Measurements from ENCODE around the gene SVOPL.

SVOPL gene

GRCh38 chr7:138603549-138604318 is 97.4 kb downstream of the SVOPL start:
- no peak for DNase-seq

- no peak for DNase-seq
These were observed 98.7 kb downstream of the SVOPL start for GRCh38 chr7:138602451-138602850.

DNA sequence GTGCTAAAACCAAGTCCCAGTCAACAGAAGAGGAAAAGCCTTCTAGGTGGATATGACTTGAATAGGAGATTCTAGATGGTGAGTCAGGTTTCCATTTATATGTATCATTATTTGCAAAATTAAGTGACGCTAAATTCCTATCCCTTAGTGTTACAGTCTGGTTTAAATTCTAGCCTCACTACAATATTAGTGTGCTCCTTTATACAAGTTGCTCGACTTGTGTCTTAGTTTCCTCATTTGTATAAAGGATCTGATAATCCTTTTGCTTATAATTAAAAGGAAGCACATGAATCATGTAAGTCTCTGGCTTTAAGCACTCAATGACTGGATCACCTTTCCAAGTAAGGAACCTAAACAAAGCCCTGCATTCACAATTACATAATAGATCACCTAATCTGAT is 105.7 kb downstream of the SVOPL start:
- DNase-seq, result no peak

- no peak for DNase-seq
These were observed 111.0 kb downstream of the SVOPL start for GRCh38 chr7:138590154-138590553.

- no peak for DNase-seq
These were observed 112.2 kb downstream of the SVOPL start for GRCh38 chr7:138588986-138589385.

DNA sequence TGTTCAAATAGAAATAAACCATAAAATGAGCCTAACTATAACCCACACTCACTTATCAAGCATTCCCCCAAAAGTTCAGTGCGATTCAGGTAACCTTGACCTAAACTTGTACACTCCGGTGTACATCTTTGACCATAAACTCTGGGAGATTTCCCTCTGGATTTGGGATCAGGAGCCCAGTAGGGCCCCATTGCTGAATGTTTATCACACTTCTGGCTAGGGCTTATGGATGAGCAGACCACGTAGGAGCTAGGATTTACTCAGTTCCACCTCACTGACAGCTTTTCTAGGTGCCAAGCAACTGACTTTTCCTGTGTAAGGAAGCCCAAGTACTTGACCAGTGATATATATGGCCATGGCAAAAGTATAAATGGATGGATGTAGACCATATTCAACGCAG is 113.7 kb downstream of the SVOPL start:
- DNase-seq, result no peak

- DNase-seq, result no peak
These were observed 115.7 kb downstream of the SVOPL start for GRCh38 chr7:138585283-138585993.

DNA sequence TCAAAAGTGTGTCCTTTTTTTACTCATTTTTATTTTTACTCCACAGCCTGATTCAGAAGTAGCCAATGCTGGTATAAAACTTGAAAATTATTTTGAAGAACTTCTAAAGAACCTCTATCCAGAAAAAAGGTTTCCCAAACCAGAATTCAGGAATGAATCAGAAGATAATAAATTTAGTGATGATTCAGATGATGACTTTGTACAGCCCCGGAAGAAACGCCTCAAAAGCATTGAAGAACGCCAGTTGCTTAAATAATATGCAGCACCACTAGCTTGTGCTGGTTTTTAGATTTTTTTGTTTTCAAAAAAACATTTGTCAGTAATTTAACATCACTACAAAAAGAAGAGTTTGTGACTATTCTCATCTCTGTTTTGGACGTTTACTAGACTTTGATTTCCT is 116.5 kb downstream of the SVOPL start:
- peak; percentile 10 for DNase-seq

GRCh38 chr7:138584283-138584682 is 116.9 kb downstream of the SVOPL start:
- no peak for DNase-seq

DNA sequence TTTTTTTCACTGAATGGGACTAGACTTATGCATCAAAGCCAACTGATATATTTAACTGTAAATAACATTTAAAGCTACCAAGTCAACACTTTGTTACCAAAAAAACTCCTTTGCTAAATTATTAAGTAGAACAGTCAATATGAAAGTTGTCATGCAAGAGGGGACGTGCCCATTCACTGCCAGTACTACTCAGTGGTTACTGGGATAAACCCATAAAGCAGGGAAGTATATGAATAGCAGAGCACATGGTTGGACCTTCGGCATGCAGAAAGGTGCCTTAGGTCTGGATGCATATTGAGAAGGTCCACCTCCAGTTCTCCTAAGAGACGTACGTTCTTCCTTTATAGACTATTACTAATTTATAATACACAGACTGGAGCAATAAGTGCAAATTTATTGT is 120.1 kb downstream of the SVOPL start:
- no peak for DNase-seq

GRCh38 chr7:138579671-138580070 is 121.5 kb downstream of the SVOPL start:
- no peak for DNase-seq

GRCh38 chr7:138579136-138579535 is 122.0 kb downstream of the SVOPL start:
- no peak for DNase-seq

GRCh38 chr7:138575897-138576428 is 125.2 kb downstream of the SVOPL start:
- DNase-seq, result no peak

GRCh38 chr7:138573741-138574140 is 127.4 kb downstream of the SVOPL start:
- no peak for DNase-seq

GRCh38 chr7:138570715-138571114 is 130.4 kb downstream of the SVOPL start:
- no peak for DNase-seq

DNA sequence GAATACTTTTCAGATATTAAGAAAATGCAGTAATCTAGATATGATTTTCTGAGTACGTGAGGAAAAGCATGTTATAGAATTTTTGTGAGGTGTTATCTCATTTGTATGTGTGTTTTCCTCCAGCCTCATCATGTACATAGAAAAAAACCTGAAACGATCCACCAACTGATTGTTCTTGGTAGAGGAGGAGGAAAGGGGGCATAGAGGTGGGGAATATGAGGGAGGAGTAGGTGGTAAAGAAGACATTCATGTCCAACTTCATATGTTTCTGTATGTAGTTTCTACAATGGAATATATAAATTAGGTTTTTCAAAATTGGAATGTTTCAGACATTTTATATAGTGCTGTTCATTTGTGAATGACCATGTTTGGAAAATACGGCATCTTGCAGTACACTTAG is 131.7 kb downstream of the SVOPL start:
- DNase-seq, result no peak

- DNase-seq, result no peak
These were observed 132.5 kb downstream of the SVOPL start for GRCh38 chr7:138568655-138569054.

GRCh38 chr7:138565451-138566114 is 135.6 kb downstream of the SVOPL start:
- DNase-seq, result peak; percentile 24

- DNase-seq, result no peak
These were observed 136.1 kb downstream of the SVOPL start for GRCh38 chr7:138565071-138565450.

GRCh38 chr7:138564365-138564764 is 136.8 kb downstream of the SVOPL start:
- no peak for DNase-seq

GRCh38 chr7:138563808-138564207 is 137.4 kb downstream of the SVOPL start:
- DNase-seq, result no peak

- no peak for DNase-seq
These were observed 141.7 kb downstream of the SVOPL start for GRCh38 chr7:138559448-138559847.

DNA sequence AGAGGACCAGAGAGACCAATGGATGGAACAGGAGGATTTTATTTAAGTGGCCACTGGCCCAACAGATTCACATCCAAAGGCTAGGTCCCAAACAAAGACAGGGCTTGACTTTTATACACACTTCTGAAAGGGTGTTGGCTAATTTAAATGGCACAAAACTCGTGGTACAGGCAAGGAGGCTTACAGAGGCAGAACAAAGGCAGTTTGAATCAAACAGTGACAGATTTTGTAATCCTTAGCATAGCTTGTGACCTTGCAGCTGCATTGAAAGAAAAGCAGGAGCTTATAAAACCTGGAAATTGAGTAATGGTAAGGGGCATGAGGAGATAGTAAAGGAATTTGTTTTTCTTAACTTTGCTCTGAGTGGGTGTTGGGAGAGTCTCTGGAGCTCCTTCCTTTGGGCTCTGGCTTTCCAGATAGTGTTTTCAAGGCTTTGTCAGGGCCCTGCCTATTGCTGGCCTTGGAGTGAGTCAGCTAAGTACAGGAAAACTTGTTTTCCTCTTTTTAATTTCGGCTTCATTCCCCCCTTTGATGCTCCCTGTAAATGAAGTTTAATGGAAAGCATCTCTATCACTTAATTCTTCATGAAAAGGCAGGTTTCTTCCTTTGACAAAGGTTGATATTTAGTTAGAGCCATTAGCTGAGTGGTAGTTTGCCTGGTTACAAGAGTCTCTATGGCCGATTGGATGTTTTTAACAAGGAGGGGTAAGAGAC is 144.2 kb downstream of the SVOPL start:
- no peak for DNase-seq
